H9 (cell line): ENCODE measurements around the gene TUBGCP6. TPM values are rescaled to one million over a fixed set of nuclear protein-coding genes. Genes with fewer than 3 reads are reported as not detected.

Experiments used
- DNase-seq: peaks from one replicate; pipeline ENCODE4 v3.0.0-alpha.2; 2017
- H2AFZ ChIP-seq: one replicate; pipeline ENCODE4 v1.6.1; 2013; ENCODE audit warnings: mild to moderate bottlenecking, low read length, control low read depth, moderate library complexity
- H2AK5ac ChIP-seq: 2 replicates; pipeline ENCODE4 v1.6.1; 2013; ENCODE audit warnings: low read length, control low read depth, mixed read lengths; ENCODE audit not compliant: insufficient read length
- H2BK120ac ChIP-seq: one replicate; pipeline ENCODE4 v1.6.1; 2013; ENCODE audit warnings: low read depth, mild to moderate bottlenecking, low read length, control low read depth, inconsistent platforms; ENCODE audit not compliant: poor library complexity, severe bottlenecking
- H2BK12ac ChIP-seq: 2 replicates; pipeline ENCODE4 v1.6.1; 2013; ENCODE audit warnings: low read length, control low read depth, mixed read lengths, low read depth; ENCODE audit not compliant: insufficient read length
- H2BK15ac ChIP-seq: 2 replicates; pipeline ENCODE4 v1.6.1; 2013; ENCODE audit warnings: low read depth, low read length, control low read depth
- H2BK20ac ChIP-seq: one replicate; pipeline ENCODE4 v1.6.1; 2013; ENCODE audit warnings: low read depth, mild to moderate bottlenecking, low read length, control low read depth, inconsistent platforms; ENCODE audit not compliant: poor library complexity, severe bottlenecking
- H2BK5ac ChIP-seq: 2 replicates; pipeline ENCODE4 v1.6.1; 2013; ENCODE audit warnings: low read length, control low read depth, mixed read lengths; ENCODE audit not compliant: insufficient read length
- H3K14ac ChIP-seq: 2 replicates; pipeline ENCODE4 v1.6.1; 2013; ENCODE audit warnings: low read length, control low read depth; ENCODE audit not compliant: insufficient read depth
- H3K18ac ChIP-seq: 2 replicates; pipeline ENCODE4 v1.6.1; 2013; ENCODE audit warnings: low read depth, mild to moderate bottlenecking, mixed read lengths, low read length, control low read depth; ENCODE audit not compliant: insufficient read length
- H3K23ac ChIP-seq: 2 replicates; pipeline ENCODE4 v1.6.1; 2013; ENCODE audit warnings: low read length, control low read depth, mixed read lengths, low read depth; ENCODE audit not compliant: insufficient read length
- H3K23me2 ChIP-seq: 2 replicates; pipeline ENCODE4 v1.6.1; 2013; ENCODE audit warnings: low read depth, mild to moderate bottlenecking, mixed read lengths, low read length, control low read depth; ENCODE audit not compliant: insufficient read length, poor library complexity, severe bottlenecking
- H3K27ac ChIP-seq: 2 replicates; pipeline ENCODE4 v1.5.1; 2013; ENCODE audit warnings: low read length, control low read depth, mixed read lengths, low read depth; ENCODE audit not compliant: insufficient read length
- H3K27me3 ChIP-seq: 2 replicates; pipeline ENCODE4 v1.6.1; 2013; ENCODE audit warnings: low read length, control low read depth, inconsistent platforms; ENCODE audit not compliant: insufficient read depth
- H3K4ac ChIP-seq: 2 replicates; pipeline ENCODE4 v1.6.1; 2013; ENCODE audit warnings: low read depth, mild to moderate bottlenecking, control low read depth, inconsistent platforms, low read length, moderate library complexity
- H3K4me1 ChIP-seq: 2 replicates; pipeline ENCODE4 v1.6.1; 2013; ENCODE audit warnings: low read length, control low read depth, inconsistent platforms; ENCODE audit not compliant: insufficient read depth
- H3K4me2 ChIP-seq: 2 replicates; pipeline ENCODE4 v1.6.1; 2013; ENCODE audit warnings: low read length, control low read depth, mixed read lengths; ENCODE audit not compliant: insufficient read length, insufficient read depth
- H3K56ac ChIP-seq: 2 replicates; pipeline ENCODE4 v1.6.1; 2013; ENCODE audit warnings: low read depth, mild to moderate bottlenecking, mixed read lengths, low read length, control low read depth; ENCODE audit not compliant: insufficient read length
- H3K79me1 ChIP-seq: 2 replicates; pipeline ENCODE4 v1.6.1; 2013; ENCODE audit warnings: low read depth, mild to moderate bottlenecking, moderate library complexity, low read length, control low read depth, inconsistent platforms; ENCODE audit not compliant: insufficient read depth, poor library complexity, severe bottlenecking
- H3K79me2 ChIP-seq: 2 replicates; pipeline ENCODE4 v1.6.1; 2013; ENCODE audit warnings: low read length, control low read depth, inconsistent platforms; ENCODE audit not compliant: insufficient read depth
- H3K9ac ChIP-seq: 2 replicates; pipeline ENCODE4 v1.6.1; 2013; ENCODE audit warnings: low read length, control low read depth, mixed read lengths; ENCODE audit not compliant: insufficient read length; ENCODE audit errors: extremely low read depth
- H3K9me3 ChIP-seq: one replicate; pipeline ENCODE4 v1.6.1; 2013; ENCODE audit warnings: low read depth, low read length, inconsistent platforms; ENCODE audit not compliant: control insufficient read depth
- H3T11ph ChIP-seq: one replicate; pipeline ENCODE4 v1.6.1; 2013; ENCODE audit warnings: mild to moderate bottlenecking, low read length, control low read depth, inconsistent platforms
- H4K20me1 ChIP-seq: one replicate; pipeline ENCODE4 v1.6.1; 2013; ENCODE audit not compliant: control insufficient read depth, insufficient read length, insufficient read depth
- H4K5ac ChIP-seq: 2 replicates; pipeline ENCODE4 v1.6.1; 2013; ENCODE audit warnings: low read depth, mild to moderate bottlenecking, mixed read lengths, low read length, control low read depth; ENCODE audit not compliant: insufficient read length
- H4K8ac ChIP-seq: replicated peaks from 2 replicates; pipeline ENCODE4 v1.6.1; 2013; ENCODE audit warnings: low read length, control low read depth, mixed read lengths, low read depth; ENCODE audit not compliant: insufficient read length
- H4K91ac ChIP-seq: 2 replicates; pipeline ENCODE4 v1.6.1; 2013; ENCODE audit warnings: low read depth, mild to moderate bottlenecking, moderate library complexity, mixed read lengths, low read length, control low read depth; ENCODE audit not compliant: insufficient read length
- H3K27ac Mint-ChIP-seq, 3 experiments: 2 replicates in 2 of 3; 3 replicates in 1 of 3; pipeline ENCODE4 v1.8.0; 2020 to 2021; ENCODE audit warnings: mixed read lengths in 3 of 3, mild to moderate bottlenecking in 1 of 3, moderate library complexity in 1 of 3
- H3K27me3 Mint-ChIP-seq: 2 replicates; pipeline ENCODE4 v1.8.0; 2021; ENCODE audit warnings: low read depth, mild to moderate bottlenecking, moderate library complexity, mixed read lengths
- H3K36me3 Mint-ChIP-seq, 3 experiments: 2 replicates in 2 of 3; 3 replicates in 1 of 3; pipeline ENCODE4 v1.8.0; 2020 to 2021; ENCODE audit warnings: low read depth in 3 of 3, mixed read lengths in 3 of 3; ENCODE audit not compliant: insufficient read depth in 1 of 3
- H3K4me1 Mint-ChIP-seq, 2 experiments: 2 replicates each; pipeline ENCODE4 v1.8.0; 2020; ENCODE audit warnings: mixed read lengths in 2 of 2
- H3K4me3 Mint-ChIP-seq, 2 experiments: 2 replicates in 1 of 2; 3 replicates in 1 of 2; pipeline ENCODE4 v1.8.0; 2020 to 2021; ENCODE audit warnings: mild to moderate bottlenecking in 2 of 2, mixed read lengths in 2 of 2, moderate library complexity in 1 of 2
- H3K9me3 Mint-ChIP-seq, 2 experiments: 2 replicates in 1 of 2; 3 replicates in 1 of 2; pipeline ENCODE4 v1.8.0; 2020; ENCODE audit warnings: mild to moderate bottlenecking in 2 of 2, mixed read lengths in 2 of 2, moderate library complexity in 1 of 2
- WGBS: extraction: QIAGEN DNeasy Blood & Tissue Kit; methylation state at CpG from one replicate; pipeline ENCODE4 v1.1.7; 2013; ENCODE audit warnings: missing lambda C conversion rate, low lambda C conversion rate, mixed read lengths; ENCODE audit not compliant: insufficient read length; ENCODE audit errors: extremely low coverage; 5-methylcytosine and 5-hydroxymethylcytosine counted together
- total RNA-seq: library from RNA; stranded (reverse); gene quantifications from 2 replicates; pipeline ENCODE4 v1.2.1, GENCODE V29; 2021
- TF ChIP-seq, protein P1 (sequence below): fragments of 200-600 bp; sonication (generic); conservative IDR thresholded peaks from 3 replicates; pipeline ENCODE4 v1.8.0; 2021; ENCODE audit warnings: antibody characterized with exemption, mild to moderate bottlenecking

Gene TUBGCP6
- total RNA-seq, 1 experiment from 2014 or later, result 29.0 TPM

- Histone ChIP-seq H2BK120ac (no peak overlapping the region), H2AK5ac (no peak overlapping the region), H4K91ac (no peak overlapping the region), H2BK12ac (no peak overlapping the region), H3K23me2 (peaks cover 13% of the 10 kb centered on the region), H3K27me3 (no peaks in the 10 kb centered on the region), H2BK20ac (no peak overlapping the region), H3K4me1 (no peaks in the 10 kb centered on the region), H3K56ac (no peak overlapping the region), H4K5ac (no peak overlapping the region), H3K27ac (no peak overlapping the region), H3K4me2 (no peak overlapping the region), H4K20me1 (peaks cover 3% of the 10 kb centered on the region), H3K79me2 (no peaks in the 10 kb centered on the region), H3T11ph (no peak overlapping the region), H2BK5ac (no peak overlapping the region), H3K18ac (no peak overlapping the region), H3K14ac (no peak overlapping the region), H3K4ac (no peak overlapping the region), H2BK15ac (no peak overlapping the region), H4K8ac (no peak overlapping the region), H3K9ac (no peak overlapping the region), H3K23ac (no peak overlapping the region), H3K9me3 (no peaks in the 10 kb centered on the region), H3K79me1 (no peaks in the 10 kb centered on the region), H2AFZ (no peak overlapping the region)
- TF ChIP-seq, protein P1, sequence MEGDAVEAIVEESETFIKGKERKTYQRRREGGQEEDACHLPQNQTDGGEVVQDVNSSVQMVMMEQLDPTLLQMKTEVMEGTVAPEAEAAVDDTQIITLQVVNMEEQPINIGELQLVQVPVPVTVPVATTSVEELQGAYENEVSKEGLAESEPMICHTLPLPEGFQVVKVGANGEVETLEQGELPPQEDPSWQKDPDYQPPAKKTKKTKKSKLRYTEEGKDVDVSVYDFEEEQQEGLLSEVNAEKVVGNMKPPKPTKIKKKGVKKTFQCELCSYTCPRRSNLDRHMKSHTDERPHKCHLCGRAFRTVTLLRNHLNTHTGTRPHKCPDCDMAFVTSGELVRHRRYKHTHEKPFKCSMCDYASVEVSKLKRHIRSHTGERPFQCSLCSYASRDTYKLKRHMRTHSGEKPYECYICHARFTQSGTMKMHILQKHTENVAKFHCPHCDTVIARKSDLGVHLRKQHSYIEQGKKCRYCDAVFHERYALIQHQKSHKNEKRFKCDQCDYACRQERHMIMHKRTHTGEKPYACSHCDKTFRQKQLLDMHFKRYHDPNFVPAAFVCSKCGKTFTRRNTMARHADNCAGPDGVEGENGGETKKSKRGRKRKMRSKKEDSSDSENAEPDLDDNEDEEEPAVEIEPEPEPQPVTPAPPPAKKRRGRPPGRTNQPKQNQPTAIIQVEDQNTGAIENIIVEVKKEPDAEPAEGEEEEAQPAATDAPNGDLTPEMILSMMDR, result no peak
- H3K4me1 Mint-ChIP-seq, result peaks cover 10 to 11% of the 10 kb centered on the region in 2 experiments
- H3K36me3 Mint-ChIP-seq, result peaks cover 12 to 30% (median 19%) of the 10 kb centered on the region in 3 experiments
- H3K4me3 Mint-ChIP-seq, result no peak overlapping the region
- DNase-seq, result no peak
- H3K9me3 Mint-ChIP-seq, result peaks cover 5 to 6% of the 10 kb centered on the region in 2 experiments; a peak in 3 of 5 replicates
- no peak overlapping the region for H3K27ac Mint-ChIP-seq
- no CpG with 5 or more reads among the region's 16 CpGs for WGBS
- H3K27me3 Mint-ChIP-seq, result no peaks in the 10 kb centered on the region
Measured at GRCh38 chr22:50198624-50199017, 46.2 kb downstream of the TUBGCP6 start.
